Pancreas (tissue), 10 donors: Measurements from ENCODE around the gene HCRTR2. TPM values are rescaled to one million over a fixed set of nuclear protein-coding genes. Genes with fewer than 3 reads are reported as not detected.

ENCODE experiments used
- ATAC-seq, 4 donors: fragments of 200-7000 bp; cut with Tn5 transposase; one replicate each; pipeline versions ENCODE4 v1.8.0 to v1.9.1; 2020; ENCODE audit warnings: mild to moderate bottlenecking in 4 of 4, moderate library complexity in 4 of 4
- DNase-seq, 6 donors: peaks; one replicate each; pipeline ENCODE4 v3.0.0-alpha.2; 2020
- FAIRE-seq: peaks from 2 replicates; lab custom pipeline; 2012; peaks lifted over from hg19 to GRCh38; lab: Jason Lieb, UNC
- H3K27ac ChIP-seq, 4 donors: fragments of 200-600 bp; sonication (generic); 1 replicate in 3 of 4; 2 replicates in 1 of 4; pipeline versions ENCODE4 v1.5.0 to v1.8.0; 2020
- H3K27me3 ChIP-seq, 4 donors: fragments of 200-600 bp; one replicate each; pipeline ENCODE4 v1.8.0; 2021
- H3K36me3 ChIP-seq, 3 donors: fragments of 200-600 bp; sonication (generic) in 1 of 3; one replicate each; pipeline versions ENCODE4 v1.5.0 to v1.8.0; 2020 to 2021
- H3K4me1 ChIP-seq, 3 donors: fragments of 200-600 bp; one replicate each; pipeline ENCODE4 v1.8.0; 2021
- H3K4me3 ChIP-seq, 4 donors: fragments of 200-600 bp; sonication (generic) in 2 of 4; one replicate each; pipeline versions ENCODE4 v1.5.0 to v1.8.0; 2020 to 2021
- H3K9me3 ChIP-seq, 4 donors: fragments of 200-600 bp; one replicate each; pipeline ENCODE4 v1.8.0; 2021
- CTCF ChIP-seq, 4 donors: fragments of 200-600 bp; sonication (generic) in 3 of 4; IDR thresholded peaks; one replicate each; pipeline versions ENCODE4 v1.5.0 to v1.8.0; 2021; ENCODE audit warnings: antibody characterized with exemption in 4 of 4
- WGBS, 2 donors: extraction: QIAGEN DNeasy Blood & Tissue Kit; methylation state at CpG; one replicate each; pipeline ENCODE4 v1.1.7; 2013; 5-methylcytosine and 5-hydroxymethylcytosine counted together
- intact Hi-C, 3 donors: fragments of 100-400 bp; cut with DNase I; formaldehyde crosslinking; loops; one replicate each; pipeline versions ENCODE4 v1.11.1 to v1.14.2; 2022
- polyA plus RNA-seq, 2 donors: library from polyadenylated mRNA; stranded (reverse); fragments of 200-250 nt; gene quantifications; one replicate each; pipeline ENCODE4 v1.2.3, GENCODE V29; 2013
- total RNA-seq, 6 donors: library from RNA; stranded (reverse); fragmentation: NEBNext Ultra II Directional in 4 of 6; extraction: Animal tissue kit (Norgen Biotek cat#: 25700) in 4 of 6; gene quantifications; one replicate each; pipeline versions ENCODE4 v1.2.1 to v1.2.4, GENCODE V29; 2021 to 2023
- donor health status: healthy with polysubstance abuse.
- donor health status: DM: no; HTN: no; CAD: no; lungs with moderate emphysema.
- donor health status: DM: no; HTN: no; CAD: no.
- donor health status: control.
- donor health status: control.
- donor health status: Bipolar disorder and iron deficiency.
- donor health status: DM: yes; HTN: yes; CAD: no.
- donor health status: DM: no; HTN: no; CAD: no.
- donor health status: DM: no; HTN: no; CAD: no.
- donor health status: DM: yes; HTN: yes; CAD: no.

The HCRTR2 gene
- total and polyA plus RNA-seq, 8 donors: not detected

GRCh38 chr6:55260181-55260580, 85.9 kb downstream of the HCRTR2 start:
- WGBS, 2 donors: 80 to 81% methylated on average over 2 of the region's 2 CpGs
- FAIRE-seq (no peak), DNase-seq (no peak), ATAC-seq (no peak)
- H3K27ac ChIP-seq: no peak overlapping the region
- H3K4me3 ChIP-seq: no peak overlapping the region
- H3K9me3 ChIP-seq: no peaks in the 10 kb centered on the region
- intact Hi-C loops: no loop called here
- TF ChIP-seq CTCF (IDR thresholded peaks at IDR 0.05): no peak
- no peaks in the 10 kb centered on the region for H3K4me1 ChIP-seq
- H3K36me3 ChIP-seq: no peaks in the 10 kb centered on the region
- H3K27me3 ChIP-seq: no peaks in the 10 kb centered on the region

GRCh38 chr6:55265409-55266114, 91.2 kb downstream of the HCRTR2 start:
- Histone ChIP-seq H3K9me3 (peaks cover 0 to 3% (median 0%) of the 10 kb centered on the region in 4 donors), H3K4me3 (no peak overlapping the region), H3K27me3 (no peaks in the 10 kb centered on the region), H3K36me3 (no peaks in the 10 kb centered on the region), H3K4me1 (no peaks in the 10 kb centered on the region), H3K27ac (no peak overlapping the region)
- FAIRE-seq (no peak), ATAC-seq (no peak), DNase-seq (no peak)
- intact Hi-C loops: no loop called here
- WGBS, 2 donors: 64 to 75% methylated on average over 4 of the region's 4 CpGs
- TF ChIP-seq CTCF (IDR thresholded peaks at IDR 0.05): no peak

- Histone ChIP-seq H3K9me3 (peaks cover 0 to 3% (median 0%) of the 10 kb centered on the region in 4 donors), H3K27me3 (no peaks in the 10 kb centered on the region), H3K4me3 (no peak overlapping the region), H3K36me3 (no peaks in the 10 kb centered on the region), H3K4me1 (no peaks in the 10 kb centered on the region), H3K27ac (no peak overlapping the region)
- intact Hi-C loops: no loop called here
- DNase-seq (no peak), ATAC-seq (no peak), FAIRE-seq (no peak)
- WGBS, 2 donors: 70 to 88% methylated on average over 2 of the region's 2 CpGs
- TF ChIP-seq CTCF (IDR thresholded peaks at IDR 0.05): no peak
Measured at GRCh38 chr6:55266896-55267295, 92.6 kb downstream of the HCRTR2 start.

GRCh38 chr6:55276745-55277530, 102.6 kb downstream of the HCRTR2 start:
- WGBS, 2 donors: 28 to 32% methylated on average over 15 of the region's 15 CpGs

More at GRCh38 chr6:55276745-55277530, 102.6 kb downstream of the HCRTR2 start:
- peak in 3 of 4 donors; percentile 19 to 61 (median 33) for TF ChIP-seq CTCF (IDR thresholded peaks at IDR 0.05)
- intact Hi-C loops: no loop called here
- FAIRE-seq: peak; percentile 67
- Histone ChIP-seq H3K9me3 (no peaks in the 10 kb centered on the region), H3K36me3 (no peaks in the 10 kb centered on the region), H3K4me3 (no peak overlapping the region), H3K4me1 (no peaks in the 10 kb centered on the region), H3K27ac (no peak overlapping the region), H3K27me3 (no peaks in the 10 kb centered on the region)
- peak; percentile 66 to 87 (median 84) for ATAC-seq
- DNase-seq: peak in 3 of 6 donors; percentile 14 to 22 (median 18)
